Measurements from ENCODE around the gene NOX4.
"Not testable (repeated sequence)": the region's sequence is repeated elsewhere in the genome, so short reads cannot be mapped to it uniquely, and the experiment has no call there.

Gene NOX4

DNA sequence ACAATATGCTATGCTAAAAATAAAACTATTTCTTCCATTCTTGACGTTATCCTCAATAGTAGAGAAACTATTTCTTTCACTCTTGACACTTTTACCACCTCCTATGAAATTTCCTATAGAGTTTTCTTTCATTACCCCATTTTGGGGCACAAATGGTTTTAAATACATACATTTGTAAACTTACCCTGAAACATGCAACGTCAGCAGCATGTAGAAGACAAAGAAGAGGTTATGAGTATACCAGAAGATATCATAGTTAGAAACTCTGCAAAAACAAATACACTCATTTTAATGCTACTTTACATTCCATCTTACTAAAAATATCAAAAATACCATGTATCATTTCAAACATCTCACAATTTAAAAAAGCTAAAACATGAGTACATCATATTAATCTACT, 69.5 kb downstream of the NOX4 start:
- TF ChIP-seq, protein P1, sequence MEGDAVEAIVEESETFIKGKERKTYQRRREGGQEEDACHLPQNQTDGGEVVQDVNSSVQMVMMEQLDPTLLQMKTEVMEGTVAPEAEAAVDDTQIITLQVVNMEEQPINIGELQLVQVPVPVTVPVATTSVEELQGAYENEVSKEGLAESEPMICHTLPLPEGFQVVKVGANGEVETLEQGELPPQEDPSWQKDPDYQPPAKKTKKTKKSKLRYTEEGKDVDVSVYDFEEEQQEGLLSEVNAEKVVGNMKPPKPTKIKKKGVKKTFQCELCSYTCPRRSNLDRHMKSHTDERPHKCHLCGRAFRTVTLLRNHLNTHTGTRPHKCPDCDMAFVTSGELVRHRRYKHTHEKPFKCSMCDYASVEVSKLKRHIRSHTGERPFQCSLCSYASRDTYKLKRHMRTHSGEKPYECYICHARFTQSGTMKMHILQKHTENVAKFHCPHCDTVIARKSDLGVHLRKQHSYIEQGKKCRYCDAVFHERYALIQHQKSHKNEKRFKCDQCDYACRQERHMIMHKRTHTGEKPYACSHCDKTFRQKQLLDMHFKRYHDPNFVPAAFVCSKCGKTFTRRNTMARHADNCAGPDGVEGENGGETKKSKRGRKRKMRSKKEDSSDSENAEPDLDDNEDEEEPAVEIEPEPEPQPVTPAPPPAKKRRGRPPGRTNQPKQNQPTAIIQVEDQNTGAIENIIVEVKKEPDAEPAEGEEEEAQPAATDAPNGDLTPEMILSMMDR (IDR thresholded peaks at IDR 0.05; ENCODE audit: low read depth, low read length) = no peak

DNA sequence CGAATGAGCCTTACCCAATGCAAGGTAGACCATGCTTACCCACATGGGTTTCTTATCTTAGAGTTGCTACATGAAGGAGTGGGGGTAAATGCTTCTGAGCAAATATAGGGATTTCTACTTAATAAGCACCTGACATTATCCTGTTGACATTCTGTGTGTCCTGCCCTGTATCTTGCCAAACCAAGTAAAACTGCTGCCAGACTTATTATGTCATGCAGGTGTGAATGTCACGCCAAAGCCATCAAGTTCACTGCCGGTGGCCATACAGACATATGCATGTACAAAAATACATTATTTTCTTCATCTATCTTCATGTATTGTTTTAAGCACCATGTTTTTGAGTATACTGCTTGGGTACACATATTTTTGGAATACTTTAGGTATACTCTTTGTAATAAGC, 70.2 kb downstream of the NOX4 start:
- TF ChIP-seq, protein P1 (IDR thresholded peaks at IDR 0.05; ENCODE audit: low read depth, low read length) = no peak
- no peak overlapping the region for H3K4me3 ChIP-seq (ENCODE audit: low read depth, low read length)

More for the DNA sequence above, 69.5 kb downstream of the NOX4 start:
- no peak overlapping the region for H3K4me3 ChIP-seq (ENCODE audit: low read depth, low read length)

DNA sequence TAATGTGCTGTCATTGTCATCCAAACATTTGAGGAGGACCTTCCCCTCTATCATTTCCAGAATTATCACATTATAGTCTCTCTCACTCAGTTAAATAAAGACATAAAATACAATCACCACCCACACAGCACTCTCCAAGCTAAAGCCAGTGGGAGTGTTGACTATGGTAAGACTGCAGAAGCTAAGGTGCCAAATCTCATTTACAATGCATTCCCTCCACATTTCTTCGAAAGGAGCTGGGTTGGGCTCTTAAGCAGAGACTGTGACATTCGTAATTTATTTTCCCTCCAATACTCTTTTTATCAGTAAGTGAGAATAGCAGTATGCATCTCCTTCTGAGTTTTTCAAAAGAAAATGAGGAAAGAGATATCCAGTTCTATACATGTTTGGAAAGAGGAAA, 74.2 kb downstream of the NOX4 start:
- no peak overlapping the region for H3K4me3 ChIP-seq (ENCODE audit: low read depth, low read length)
- TF ChIP-seq, protein P1 (IDR thresholded peaks at IDR 0.05; ENCODE audit: low read depth, low read length) = no peak

DNA sequence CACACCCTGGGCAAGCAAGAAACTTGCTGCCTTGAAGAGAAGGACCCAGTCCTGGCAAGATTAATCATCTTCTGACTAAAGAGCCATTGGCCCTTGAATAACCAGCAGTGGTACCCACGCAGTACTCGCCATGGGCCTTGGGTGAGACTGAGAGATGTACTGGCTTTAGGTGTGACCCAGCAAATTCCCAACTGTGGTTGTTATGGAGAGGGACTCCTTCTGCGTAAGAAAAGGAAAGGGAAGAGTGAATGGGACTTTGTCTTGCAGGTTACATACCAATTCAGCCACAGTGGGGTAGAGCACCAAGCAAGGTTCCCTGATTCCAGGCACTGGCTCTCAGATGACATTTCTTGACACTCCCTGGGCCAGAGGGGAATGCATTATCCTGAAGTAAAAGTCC, 80.1 kb downstream of the NOX4 start:
- not testable (repeated sequence) for H3K4me3 ChIP-seq (ENCODE audit: low read depth, low read length)

DNA sequence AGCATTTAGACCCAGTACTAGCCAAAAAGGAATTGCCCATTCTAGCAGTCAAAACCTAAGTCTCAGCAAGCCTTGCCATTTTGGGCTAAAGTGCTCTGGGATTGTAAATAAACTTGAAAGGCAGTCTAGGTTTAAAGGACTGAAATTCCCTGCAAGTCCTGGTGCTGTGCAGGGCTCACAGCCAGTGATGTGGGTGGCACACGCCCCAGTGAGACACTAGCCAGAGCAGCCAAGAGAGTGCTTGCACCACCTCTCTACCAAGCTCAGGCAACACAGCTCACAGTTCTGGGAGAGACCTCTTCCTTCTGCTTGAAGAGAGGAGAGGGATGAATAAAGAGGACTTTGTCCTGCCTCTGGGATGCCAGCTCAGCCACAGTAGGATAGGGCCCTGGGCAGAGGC, 80.5 kb downstream of the NOX4 start:
- not testable (repeated sequence) for H3K4me3 ChIP-seq (ENCODE audit: low read depth, low read length)

DNA sequence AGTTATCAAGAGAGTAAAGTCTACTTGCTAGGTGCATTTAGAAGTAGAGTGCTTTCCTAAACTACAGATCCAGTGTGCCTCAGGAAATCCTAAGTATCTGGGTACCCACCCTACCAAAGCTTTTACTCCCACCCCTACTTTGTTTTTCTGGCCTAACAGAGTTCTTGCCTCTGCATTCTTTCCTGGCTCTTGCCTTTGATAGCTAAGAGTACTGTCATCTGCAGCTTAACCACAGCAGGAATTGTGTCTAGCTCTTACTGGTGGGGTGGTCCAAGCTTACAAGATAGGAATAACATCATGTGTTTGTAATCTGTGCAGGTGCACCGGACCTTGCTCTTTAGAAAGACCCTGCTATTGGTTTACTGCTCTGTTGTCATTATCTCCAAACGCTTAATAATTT, 82.7 kb downstream of the NOX4 start:
- not testable (repeated sequence) for H3K4me3 ChIP-seq (ENCODE audit: low read depth, low read length)

DNA sequence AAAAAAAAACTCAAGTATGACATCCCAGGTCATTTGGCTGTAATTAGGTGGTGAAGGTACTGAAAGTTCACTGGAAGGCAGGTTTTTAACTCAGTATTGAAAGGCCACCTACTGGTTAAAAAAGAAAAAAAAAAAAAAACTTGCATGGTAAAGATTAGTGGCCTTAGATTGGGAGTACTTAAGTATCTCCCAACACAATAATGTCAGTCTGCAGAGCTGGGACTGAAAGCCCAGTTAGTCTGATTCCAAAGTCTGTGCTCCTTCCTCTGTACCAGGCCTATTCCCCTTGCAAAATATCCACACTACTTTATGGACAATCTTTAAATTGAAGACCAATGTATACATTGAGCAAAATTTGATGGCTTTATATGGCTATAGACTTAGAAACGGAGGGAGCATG, 85.5 kb downstream of the NOX4 start:
- H3K4me3 ChIP-seq (ENCODE audit: low read depth, low read length) = no peak overlapping the region

DNA sequence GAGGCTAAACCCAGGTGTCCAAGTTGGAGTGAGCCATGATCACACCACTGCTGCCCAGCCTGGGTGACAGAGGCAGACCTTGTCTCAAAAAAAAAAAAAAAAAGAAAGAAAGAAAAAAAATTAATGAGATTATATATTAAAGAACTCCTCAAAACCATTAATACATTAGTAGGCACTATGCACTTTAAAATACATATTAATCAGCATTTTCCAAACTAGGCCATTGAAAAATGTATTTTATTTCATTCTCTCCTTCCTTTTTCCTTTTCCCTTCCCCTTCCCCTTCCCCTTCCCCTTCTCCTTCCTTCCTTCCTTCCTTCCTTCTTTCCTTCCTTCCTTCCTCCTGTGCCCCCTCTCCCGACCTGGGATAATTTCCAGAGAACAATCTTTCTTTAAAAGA, 99.5 kb downstream of the NOX4 start:
- H3K4me3 ChIP-seq (ENCODE audit: low read depth, low read length) = not testable (repeated sequence)

More for the DNA sequence above, 85.5 kb downstream of the NOX4 start:
- TF ChIP-seq, protein P1 (IDR thresholded peaks at IDR 0.05; ENCODE audit: low read depth, low read length) = no peak

DNA sequence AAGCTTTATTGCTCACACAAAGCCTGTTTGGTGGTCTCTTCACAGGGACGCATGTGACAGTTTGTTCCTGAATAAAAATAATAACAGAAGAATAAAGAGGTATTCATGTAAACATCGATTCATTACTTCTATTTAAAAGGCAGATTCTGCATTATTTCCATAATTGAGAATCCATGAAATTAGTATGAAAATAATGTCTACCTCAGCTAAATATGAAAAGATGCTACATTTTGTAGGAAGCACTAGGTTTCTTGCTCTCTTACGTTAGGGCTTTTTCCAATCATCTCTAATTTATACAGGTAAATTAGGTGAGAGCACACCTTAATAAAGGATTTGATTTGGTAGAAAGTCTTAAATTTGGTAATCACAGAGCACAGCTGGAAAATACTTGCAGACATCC, 103.7 kb downstream of the NOX4 start:
- not testable (repeated sequence) for H3K4me3 ChIP-seq (ENCODE audit: low read depth, low read length)

DNA sequence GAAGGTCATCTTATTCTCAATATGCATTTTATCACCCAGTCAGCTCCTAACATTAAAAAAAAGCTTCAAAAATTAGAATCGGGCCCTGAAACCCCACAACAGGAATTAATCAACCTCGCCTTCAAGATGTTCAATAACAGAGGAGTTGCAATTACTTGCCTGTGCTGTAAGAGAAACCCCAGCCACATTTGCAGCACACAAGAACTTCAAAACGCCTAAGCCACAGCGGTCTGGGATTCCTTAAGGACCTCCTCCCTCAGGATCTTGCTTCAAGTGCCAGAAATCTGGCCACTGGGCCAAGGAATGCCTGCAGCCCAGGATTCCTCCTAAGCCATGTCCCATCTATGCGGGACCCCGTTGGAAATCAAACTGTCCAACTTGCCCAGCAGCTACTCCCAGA, 108.2 kb downstream of the NOX4 start:
- H3K4me3 ChIP-seq (ENCODE audit: low read depth, low read length) = not testable (repeated sequence)

DNA sequence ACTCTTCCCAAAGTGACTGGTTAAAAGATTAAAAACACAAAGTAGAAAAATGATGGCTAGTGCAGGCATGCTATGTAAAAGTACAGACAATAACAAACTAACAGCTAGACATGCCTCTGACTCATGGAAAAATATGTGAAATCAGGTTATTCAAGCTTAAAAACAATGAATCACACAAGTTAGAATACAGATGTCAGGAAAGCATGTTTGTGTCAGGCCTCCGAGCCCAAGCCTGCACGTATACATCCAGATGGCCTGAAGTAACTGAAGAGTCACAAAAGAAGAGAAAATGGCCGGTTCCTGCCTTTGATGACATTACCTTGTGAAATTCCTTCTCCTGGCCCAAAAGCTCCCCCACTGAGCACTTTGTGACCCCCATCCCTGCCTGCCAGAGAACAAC, 110.1 kb downstream of the NOX4 start:
- TF ChIP-seq, protein P1 (IDR thresholded peaks at IDR 0.05; ENCODE audit: low read depth, low read length) = no peak
- no peak overlapping the region; the same call in 1 of the 2 replicates for H3K4me3 ChIP-seq (ENCODE audit: low read depth, low read length)

DNA sequence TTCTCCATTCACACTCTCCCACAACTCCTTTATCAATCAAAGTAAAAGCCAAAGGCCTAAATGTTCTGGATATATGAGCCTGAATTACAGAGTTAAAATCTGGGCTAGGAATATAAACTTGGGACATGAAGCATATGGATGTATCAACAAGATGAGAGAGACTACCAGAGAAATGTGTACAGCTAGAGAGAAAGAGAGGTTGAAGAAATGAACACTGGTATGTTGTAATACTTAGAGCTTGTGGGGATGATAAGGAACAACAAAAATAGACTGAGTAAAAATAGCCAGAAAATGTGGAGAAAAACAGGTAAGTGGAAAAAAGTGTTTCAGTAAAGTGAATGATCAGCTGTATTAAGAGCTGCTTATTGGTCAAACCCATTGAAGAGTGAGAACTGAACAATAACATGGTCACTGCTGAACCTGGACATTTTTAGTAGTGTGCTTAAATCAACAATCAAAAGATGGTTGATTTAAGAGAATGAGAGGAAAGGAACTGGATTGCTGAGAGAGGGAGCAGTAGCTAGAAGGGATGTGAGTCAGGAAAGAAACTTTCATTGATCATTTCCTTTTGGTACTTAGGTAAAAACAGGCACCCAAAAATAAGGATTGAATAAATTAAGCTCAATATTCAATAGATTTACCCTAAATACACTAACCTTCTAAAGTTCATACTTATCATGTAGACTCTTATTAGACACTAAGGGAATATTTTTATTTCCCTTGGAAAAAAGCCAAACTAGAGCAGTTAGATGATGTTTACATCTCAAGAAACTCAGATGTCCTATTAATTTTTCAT, 111.0 kb downstream of the NOX4 start:
- H3K4me3 ChIP-seq (ENCODE audit: low read depth, low read length) = not testable (repeated sequence)

DNA sequence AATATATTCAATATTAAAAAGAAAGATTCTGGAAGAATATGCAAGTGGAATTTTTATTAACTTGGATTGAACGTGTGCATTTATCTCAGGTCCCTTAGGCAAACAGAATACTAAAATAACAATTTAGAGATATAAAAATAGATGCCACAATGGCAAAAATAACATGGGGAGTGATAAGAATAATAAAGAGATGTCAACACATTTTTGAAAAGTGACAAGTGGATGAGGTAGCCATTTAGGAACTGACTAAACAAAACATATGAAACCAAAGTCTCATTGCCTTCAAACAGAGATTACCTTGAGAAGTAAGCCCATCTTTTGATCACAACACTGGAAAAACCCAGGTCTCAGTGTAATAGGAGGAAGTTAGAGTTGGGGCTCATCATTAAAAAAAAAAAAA, 112.2 kb downstream of the NOX4 start:
- H3K4me3 ChIP-seq (ENCODE audit: low read depth, low read length) = not testable (repeated sequence)

DNA sequence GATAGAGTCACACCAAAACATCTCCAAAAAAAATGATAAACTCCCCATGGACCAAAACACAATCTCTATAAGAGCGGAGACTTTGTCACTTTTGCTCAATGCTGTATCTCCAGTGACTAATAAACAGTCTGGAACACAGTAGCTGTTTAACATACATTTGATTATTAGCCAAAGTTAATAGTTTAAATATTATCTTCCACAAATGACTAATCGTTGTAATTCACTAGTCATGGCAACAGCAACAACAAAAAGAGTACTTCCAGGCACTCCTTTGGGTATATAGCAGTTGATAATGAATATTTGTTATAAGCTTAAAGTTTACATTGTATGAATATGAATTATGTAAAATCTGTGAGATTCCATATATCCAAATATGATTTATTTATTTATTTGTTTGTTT, 121.8 kb downstream of the NOX4 start:
- H3K4me3 ChIP-seq (ENCODE audit: low read depth, low read length) = not testable (repeated sequence)

DNA sequence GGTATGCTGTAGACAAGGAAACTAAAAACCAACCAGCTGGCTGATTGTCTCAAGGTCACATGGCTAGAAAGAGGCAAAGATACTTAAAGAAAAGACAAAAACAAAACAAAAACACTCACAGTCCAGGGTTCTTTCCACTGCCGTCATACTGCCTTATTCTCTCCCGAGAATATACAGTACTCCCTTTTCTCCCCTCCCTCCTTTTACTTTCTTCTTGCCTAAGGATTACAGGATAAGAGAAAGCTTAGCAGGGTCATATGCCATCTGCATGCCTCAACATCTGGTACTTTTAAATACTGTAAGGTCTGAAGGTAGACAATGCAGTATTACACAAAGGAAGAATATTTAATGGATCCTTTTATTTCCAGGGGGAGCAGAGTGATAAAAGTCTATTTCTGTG, 126.3 kb downstream of the NOX4 start:
- not testable (repeated sequence) for H3K4me3 ChIP-seq (ENCODE audit: low read depth, low read length)

Measured in WI38 (cell line).